ENCODE results near the gene DEFB129.
A peak's percentile ranks its signal among the peaks of the same experiment; 100 is the strongest.
"Not testable (repeated sequence)": the region's sequence is repeated elsewhere in the genome, so short reads cannot be mapped to it uniquely, and the experiment has no call there.

Gene DEFB129

DNA sequence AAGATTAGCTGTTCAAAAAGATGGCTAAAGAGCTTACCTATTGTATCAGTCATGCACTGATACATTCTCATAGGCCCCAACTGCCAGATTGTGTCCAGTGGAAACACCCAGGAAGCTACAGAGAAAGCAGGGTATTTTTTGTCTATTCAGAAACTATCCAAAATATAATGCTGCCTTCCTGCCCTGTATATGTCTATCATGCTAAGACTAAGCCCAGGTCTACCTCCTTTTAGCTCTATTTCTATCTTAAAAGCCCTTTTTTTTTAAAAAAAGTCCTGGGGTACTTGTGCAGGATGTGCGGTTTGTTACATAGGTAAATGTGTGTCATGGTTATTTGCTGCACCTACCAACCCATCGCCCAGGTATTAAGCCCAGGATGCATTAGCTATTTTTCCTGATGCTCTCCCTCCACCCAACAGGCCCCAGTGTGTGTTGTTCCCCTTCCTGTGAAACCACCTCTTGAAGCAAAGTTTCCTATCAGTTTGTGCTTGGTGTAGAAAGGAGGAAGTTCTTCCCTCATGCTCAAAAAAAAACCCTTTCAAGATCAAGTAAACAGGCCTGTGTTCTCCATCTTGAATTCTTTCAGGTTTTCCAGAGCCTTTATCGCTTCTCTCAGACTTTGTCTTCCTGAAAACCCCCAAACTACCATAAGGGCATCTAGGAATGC is 514 bp downstream of the DEFB129 start:
- peaks cover 21% of the 10 kb centered on the region for H3K4me1 Mint-ChIP-seq
- no peaks in the 10 kb centered on the region for H3K27me3 Mint-ChIP-seq
- no peak for ATAC-seq
- H3K9me3 Mint-ChIP-seq, result peaks cover 6% of the 10 kb centered on the region
- no peaks in the 10 kb centered on the region for H3K36me3 Mint-ChIP-seq
- H3K27ac Mint-ChIP-seq, result peak overlapping the region; percentile 82
- no peak overlapping the region for H3K4me3 Mint-ChIP-seq

DNA sequence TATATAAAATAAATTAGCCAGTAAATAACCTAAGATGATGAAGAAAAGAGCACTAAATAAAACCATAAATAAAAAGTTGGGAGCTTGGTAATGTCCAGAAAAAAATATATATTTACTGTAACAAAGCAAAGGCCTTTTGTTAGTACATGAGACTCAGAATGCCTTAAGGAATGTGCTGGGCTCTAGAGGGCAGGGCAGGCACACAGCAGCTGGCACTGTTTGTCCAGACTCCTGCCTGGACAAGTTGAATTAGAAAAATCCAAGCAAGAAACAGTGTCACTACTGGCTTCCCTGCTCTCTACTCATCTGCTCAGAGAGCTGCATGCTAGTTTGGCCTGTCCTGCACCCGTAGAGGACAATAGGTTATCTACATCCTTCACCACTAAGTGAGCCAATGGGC is 8.8 kb downstream of the DEFB129 start:
- Mint-ChIP-seq H3K4me3 (no peak overlapping the region), H3K4me1 (peaks cover 7% of the 10 kb centered on the region), H3K27me3 (no peaks in the 10 kb centered on the region), H3K27ac (no peak overlapping the region), H3K36me3 (no peaks in the 10 kb centered on the region), H3K9me3 (peaks cover 2% of the 10 kb centered on the region)
- no peak for ATAC-seq

DNA sequence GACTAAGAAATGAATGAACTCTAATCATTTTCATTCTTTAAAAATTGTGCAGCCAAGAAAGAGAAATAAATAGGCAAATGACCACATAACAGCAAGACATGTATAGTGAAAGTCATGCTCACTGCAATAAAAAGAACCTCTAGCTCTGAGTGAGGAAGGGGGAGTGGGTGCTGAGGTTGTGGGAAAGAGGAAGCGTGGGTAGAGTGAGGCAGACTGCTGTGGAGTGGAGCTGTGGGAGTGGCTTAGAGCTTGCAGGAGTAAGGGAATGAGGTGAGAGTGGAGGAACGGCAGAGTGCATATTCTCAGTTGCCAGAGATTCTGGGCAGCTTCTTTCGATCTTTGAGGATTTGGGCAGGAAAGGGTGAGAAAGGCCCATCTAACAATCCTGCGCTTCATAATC is 10.4 kb downstream of the DEFB129 start:
- H3K4me3 Mint-ChIP-seq, result peak overlapping the region; percentile 62
- no peaks in the 10 kb centered on the region for H3K36me3 Mint-ChIP-seq
- H3K27me3 Mint-ChIP-seq, result no peaks in the 10 kb centered on the region
- H3K4me1 Mint-ChIP-seq, result peaks cover 7% of the 10 kb centered on the region
- peak; percentile 68 for ATAC-seq
- H3K27ac Mint-ChIP-seq, result peak overlapping the region; percentile 77
- no peaks in the 10 kb centered on the region for H3K9me3 Mint-ChIP-seq

DNA sequence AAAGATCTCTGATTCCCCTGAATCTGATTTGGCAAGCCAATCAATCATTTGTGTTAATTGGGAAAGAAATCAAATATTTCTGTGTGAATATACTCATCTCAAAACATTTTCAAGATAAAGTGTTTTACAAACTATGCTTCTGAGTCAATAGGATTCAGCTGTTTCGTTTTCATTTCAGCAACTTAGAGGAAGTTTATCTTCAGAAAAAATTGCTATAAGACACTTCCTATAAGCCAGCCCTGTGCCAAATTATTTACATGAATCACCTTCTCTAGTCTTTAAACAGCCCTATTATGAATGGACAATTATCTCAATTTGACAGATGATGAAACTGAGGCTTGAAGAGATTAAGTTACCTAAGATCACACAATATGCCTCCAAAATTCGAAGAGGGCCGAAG is 10.9 kb downstream of the DEFB129 start:
- peak; percentile 75 for ATAC-seq
- no peaks in the 10 kb centered on the region for H3K9me3 Mint-ChIP-seq
- H3K4me1 Mint-ChIP-seq, result peaks cover 7% of the 10 kb centered on the region
- H3K36me3 Mint-ChIP-seq, result no peaks in the 10 kb centered on the region
- peak overlapping the region; percentile 77 for H3K27ac Mint-ChIP-seq
- H3K27me3 Mint-ChIP-seq, result no peaks in the 10 kb centered on the region
- H3K4me3 Mint-ChIP-seq, result peak overlapping the region; percentile 62

DNA sequence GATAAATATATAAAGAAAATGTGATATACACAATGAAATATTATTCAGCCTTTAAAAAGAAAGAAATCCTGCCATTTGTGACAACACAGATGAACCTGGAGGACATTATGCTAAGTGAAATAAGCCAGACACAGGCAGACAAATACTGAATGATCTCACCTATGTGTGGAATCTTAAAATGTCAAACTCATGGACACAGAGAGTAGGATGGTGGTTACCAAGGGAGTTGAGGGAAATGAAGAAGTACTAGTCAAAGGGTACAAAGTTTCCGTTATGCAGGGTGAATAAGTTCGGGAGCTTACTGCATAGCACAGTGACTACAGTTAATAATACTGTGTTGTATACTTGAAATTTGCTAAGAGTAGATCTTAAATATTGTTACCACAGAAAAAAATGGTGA is 15.8 kb downstream of the DEFB129 start:
- Mint-ChIP-seq H3K4me3 (no peak overlapping the region), H3K36me3 (peaks cover 4% of the 10 kb centered on the region), H3K27me3 (peaks cover 7% of the 10 kb centered on the region), H3K9me3 (no peaks in the 10 kb centered on the region), H3K27ac (no peak overlapping the region), H3K4me1 (no peaks in the 10 kb centered on the region)
- no peak for ATAC-seq

DNA sequence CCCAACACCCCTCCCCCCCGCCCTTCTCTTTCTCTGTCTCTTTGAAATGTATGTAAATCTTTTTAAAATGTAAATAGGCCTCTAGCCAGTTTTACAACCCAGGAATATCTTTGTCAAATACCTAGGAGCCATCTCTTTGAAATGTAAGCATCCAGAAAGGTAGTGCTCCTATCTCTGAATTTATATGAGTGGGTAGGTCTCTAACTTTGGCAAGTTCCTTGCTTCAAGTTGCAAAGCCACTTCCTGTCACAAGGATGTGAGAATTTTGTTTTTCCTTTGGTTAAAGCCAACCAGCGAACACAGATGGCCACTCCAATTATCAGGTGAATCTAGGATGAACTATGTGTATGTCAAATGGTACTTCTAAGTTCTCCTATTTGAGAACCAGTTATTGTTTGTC is 24.3 kb downstream of the DEFB129 start:
- H3K4me3 Mint-ChIP-seq, result no peak overlapping the region
- H3K4me1 Mint-ChIP-seq, result no peaks in the 10 kb centered on the region
- H3K9me3 Mint-ChIP-seq, result no peaks in the 10 kb centered on the region
- H3K36me3 Mint-ChIP-seq, result peaks cover 4% of the 10 kb centered on the region
- H3K27ac Mint-ChIP-seq, result no peak overlapping the region
- H3K27me3 Mint-ChIP-seq, result peaks cover 21% of the 10 kb centered on the region
- no peak for ATAC-seq

DNA sequence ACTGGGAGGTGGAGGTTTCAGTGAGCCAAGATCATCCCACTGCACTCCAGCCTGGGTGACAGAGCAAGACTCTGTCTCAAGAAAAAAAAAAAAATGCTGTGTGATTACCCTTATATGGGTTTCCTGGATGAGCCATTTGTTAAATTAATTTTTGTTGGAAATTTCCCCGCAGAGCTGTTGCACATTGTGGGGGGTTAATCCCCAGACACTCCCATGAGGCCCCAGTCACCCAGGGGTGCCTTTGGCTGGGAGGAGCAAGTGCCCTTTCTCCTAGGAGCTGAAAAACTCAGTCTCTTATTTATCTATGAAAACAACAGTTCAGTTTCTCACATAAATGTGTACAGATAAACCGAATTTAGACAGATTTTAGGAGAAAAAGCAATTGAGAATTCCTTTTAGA is 25.7 kb downstream of the DEFB129 start:
- Mint-ChIP-seq H3K9me3 (no peaks in the 10 kb centered on the region), H3K27ac (no peak overlapping the region), H3K4me3 (no peak overlapping the region), H3K4me1 (no peaks in the 10 kb centered on the region), H3K36me3 (no peaks in the 10 kb centered on the region), H3K27me3 (peaks cover 14% of the 10 kb centered on the region)
- no peak for ATAC-seq

DNA sequence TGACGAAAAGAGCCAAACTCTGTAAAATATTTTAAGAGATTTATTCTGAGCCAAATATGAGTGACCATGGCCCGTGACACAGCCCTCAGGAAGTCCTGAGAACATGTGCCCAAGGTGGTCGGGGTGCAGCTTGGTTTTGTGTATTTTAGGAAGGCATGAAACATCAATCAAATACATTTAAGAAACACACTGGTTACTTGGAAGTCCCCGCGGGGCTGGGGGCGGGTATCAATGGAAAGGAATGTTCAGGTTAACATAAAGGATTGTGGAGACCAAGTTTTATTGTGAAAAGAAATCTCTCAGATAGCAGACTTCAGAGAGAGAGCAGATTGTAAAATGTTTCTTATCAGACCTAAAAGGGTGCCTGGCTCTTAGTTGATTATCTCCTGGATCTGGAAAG is 26.4 kb downstream of the DEFB129 start:
- ATAC-seq, H3K4me1 Mint-ChIP-seq, H3K9me3 Mint-ChIP-seq, H3K27ac Mint-ChIP-seq, H3K4me3 Mint-ChIP-seq, H3K36me3 Mint-ChIP-seq: not testable (repeated sequence)
- peaks cover 14% of the 10 kb centered on the region for H3K27me3 Mint-ChIP-seq

DNA sequence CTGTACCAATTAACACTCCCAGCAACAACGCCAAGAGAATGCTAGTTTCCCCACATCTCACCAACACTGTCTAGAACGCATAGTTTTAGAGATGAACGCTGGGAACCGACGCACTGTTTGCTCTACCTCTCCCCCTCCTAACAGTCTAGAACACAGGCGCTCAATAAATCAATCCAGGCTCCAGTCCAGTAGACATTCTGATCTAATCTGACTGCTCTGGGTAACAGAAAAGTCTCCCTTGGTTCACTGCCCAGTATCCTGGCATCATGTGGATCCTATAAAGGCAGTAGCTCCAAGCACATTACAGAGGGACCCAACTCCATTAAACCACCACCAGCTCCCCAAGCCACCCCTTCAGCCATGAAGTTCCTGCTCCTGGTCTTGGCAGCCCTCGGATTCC is 30.4 kb downstream of the DEFB129 start, which contains the start of gene DEFB132:
DEFB132 (plus strand) TSS at position 306 of the 400 bp plus-strand sequence; CDS start at position 361, 55 bp downstream.
- no peak within 1 kb of the TSS for H3K27ac Mint-ChIP-seq
- no peak within 1 kb of the TSS for H3K4me3 Mint-ChIP-seq
- H3K36me3 Mint-ChIP-seq, result no peaks in the 10 kb centered on the region
- peaks cover 14% of the 10 kb centered on the region for H3K27me3 Mint-ChIP-seq
- ATAC-seq, result no peak
- no peaks in the 10 kb centered on the region for H3K4me1 Mint-ChIP-seq
- no peaks in the 10 kb centered on the region for H3K9me3 Mint-ChIP-seq

DNA sequence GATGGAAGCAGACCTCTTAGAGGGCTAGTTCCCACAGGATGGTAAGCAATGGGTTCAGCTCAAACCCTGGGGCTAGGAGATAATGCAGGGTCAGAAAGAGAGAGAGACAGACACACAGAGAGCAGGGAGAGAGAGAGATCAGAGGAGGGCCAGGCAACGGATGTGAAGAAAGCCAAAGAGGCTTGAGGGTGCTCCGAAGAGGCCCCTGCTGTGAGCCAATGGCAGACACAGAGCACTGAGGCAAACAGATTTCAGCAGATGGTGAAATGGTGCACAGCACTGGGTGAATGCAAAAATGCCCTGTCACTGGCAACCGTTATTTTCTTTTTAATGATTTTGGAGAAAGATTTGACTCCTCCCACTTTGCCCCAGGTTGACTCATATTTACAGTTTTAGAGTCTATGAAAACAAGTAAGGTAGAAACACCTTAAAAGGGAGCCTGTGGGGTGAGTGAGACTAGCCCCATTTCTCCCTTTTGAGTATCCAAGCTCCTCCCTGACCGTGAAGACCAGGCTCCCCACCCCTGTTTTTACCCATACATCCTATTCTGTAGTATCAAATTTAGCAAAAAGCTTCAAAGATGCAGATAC is 31.3 kb downstream of the DEFB129 start:
- Mint-ChIP-seq H3K4me3 (no peak overlapping the region), H3K27ac (no peak overlapping the region), H3K27me3 (peaks cover 14% of the 10 kb centered on the region), H3K4me1 (no peaks in the 10 kb centered on the region), H3K9me3 (no peaks in the 10 kb centered on the region), H3K36me3 (no peaks in the 10 kb centered on the region)
- ATAC-seq, result no peak

DNA sequence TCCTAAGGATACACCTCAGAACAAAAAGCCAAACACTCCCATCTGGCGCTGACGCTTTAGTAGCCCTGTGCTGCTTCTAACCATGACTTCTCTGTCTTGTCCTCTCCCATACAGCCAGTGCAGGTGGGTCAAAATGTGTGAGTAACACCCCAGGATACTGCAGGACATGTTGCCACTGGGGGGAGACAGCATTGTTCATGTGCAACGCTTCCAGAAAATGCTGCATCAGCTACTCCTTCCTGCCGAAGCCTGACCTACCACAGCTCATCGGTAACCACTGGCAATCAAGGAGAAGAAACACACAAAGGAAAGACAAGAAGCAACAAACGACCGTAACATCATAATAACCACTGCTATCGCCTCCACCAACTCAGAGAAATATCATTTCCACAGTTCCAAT is 31.9 kb downstream of the DEFB129 start:
- Mint-ChIP-seq H3K9me3 (no peaks in the 10 kb centered on the region), H3K4me1 (no peaks in the 10 kb centered on the region), H3K36me3 (no peaks in the 10 kb centered on the region), H3K27me3 (peaks cover 13% of the 10 kb centered on the region), H3K27ac (no peak overlapping the region), H3K4me3 (no peak overlapping the region)
- no peak for ATAC-seq

DNA sequence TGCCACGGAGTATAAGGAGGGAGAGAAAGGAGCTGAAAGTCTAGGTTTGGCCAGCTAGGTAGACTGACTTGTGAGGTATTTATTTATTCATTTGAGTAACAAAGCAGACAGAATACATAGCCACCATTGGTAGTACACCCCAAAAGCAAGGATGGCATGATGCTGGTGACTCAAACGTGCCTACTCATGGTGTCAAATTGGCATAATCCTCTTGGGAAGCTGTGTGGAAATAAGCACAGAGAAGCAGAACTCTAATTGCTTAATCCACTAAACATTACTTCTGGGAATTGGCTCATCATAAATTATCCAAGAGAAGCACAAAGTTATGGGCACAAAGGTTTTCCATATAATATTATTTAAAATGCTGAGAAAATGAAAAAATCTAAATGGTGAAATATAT is 32.9 kb downstream of the DEFB129 start:
- ATAC-seq, result no peak
- Mint-ChIP-seq H3K36me3 (no peaks in the 10 kb centered on the region), H3K4me1 (no peaks in the 10 kb centered on the region), H3K4me3 (no peak overlapping the region), H3K27ac (no peak overlapping the region), H3K9me3 (no peaks in the 10 kb centered on the region), H3K27me3 (peaks cover 3% of the 10 kb centered on the region)

DNA sequence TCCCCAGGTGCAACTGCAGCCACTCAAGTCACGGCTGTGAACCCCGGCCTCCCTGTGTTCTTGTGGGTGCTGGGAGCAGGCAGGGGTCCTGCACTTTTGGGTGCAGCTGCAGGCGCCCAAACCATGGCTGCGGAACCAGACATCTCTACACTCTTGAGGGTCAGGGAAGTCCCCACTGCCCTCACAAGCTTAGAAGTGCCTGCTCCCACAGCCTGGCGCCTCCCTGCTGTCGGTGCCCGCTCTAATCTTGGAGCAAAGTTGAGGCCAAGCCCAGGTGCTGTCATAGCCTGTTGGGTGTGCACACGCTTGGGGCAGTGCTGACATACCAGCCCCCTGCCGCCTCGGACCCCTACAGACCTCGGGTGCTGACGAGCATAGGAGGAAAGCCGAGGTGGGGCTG is 36.6 kb downstream of the DEFB129 start:
- ATAC-seq, result no peak
- Mint-ChIP-seq H3K36me3 (no peaks in the 10 kb centered on the region), H3K27me3 (no peaks in the 10 kb centered on the region), H3K27ac (no peak overlapping the region), H3K9me3 (no peaks in the 10 kb centered on the region), H3K4me1 (peaks cover 13% of the 10 kb centered on the region), H3K4me3 (no peak overlapping the region)

DNA sequence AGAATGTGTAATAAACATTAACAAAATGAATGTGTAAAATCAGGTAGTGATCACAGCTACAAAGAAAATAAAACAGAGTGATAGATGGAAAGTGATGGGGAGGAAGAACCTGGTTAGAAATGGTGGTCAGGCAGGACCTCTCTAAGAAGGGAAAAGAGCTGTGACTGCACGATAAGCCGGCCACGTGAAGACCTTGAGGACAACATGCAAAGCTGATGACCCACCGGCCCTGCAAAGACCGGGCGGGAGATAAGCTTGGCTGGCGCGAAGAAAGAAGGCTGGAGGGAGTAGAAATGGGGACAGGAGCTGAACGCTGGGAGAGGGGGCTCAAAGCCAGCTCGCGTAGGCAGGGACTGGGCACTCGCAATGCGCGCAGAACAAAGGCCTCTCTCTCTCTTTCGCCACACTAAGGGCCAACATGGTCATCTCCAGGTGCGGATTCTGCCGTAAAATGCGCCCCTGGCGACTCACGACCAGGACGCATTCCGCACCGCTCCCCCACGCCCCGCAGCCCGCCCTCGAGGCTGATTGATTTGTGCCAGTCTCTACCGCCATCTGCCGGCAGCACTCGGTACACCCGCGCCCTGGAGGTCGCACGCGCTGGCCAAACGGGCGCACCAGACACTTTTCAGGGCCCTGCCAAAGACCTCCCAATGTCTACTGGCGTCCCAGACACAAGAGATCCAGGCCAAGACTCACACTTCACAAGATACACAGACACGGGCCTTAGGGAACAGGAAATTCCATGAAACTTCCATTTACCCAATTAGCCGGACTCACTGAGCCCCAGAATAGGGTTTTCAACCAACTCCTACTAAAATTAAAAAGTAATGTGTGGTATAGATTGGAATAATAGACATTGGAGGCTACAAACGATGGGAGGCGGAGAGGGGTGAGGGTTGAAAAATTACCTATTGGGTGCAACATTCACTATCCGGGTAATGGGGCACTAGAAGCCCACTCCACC is 39.8 kb downstream of the DEFB129 start:
- Mint-ChIP-seq H3K36me3 (no peaks in the 10 kb centered on the region), H3K4me3 (peak overlapping the region; percentile 80), H3K4me1 (peaks cover 13% of the 10 kb centered on the region), H3K27ac (peak overlapping the region; percentile 16), H3K27me3 (no peaks in the 10 kb centered on the region), H3K9me3 (no peaks in the 10 kb centered on the region)
- ATAC-seq, result peak; percentile 91

DNA sequence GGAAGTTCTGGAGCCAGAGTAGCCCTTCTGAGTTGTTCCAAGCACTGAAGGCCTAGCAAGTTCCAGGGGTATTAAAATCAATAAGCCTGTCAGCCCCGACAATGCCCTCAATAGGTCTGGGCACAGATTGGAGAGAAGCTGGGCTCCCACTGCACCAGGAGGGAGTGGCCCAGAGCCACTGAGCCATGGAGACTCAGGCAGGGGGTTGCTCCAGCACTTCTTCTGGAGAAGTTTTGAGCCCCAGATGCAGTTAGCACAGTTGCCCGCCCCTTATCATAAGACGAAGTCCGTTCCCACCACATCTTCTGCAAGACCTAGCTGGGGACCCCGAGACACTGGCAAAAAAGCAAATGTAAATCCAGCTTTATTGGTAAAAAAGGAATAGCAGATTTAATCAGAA is 43.5 kb downstream of the DEFB129 start:
- Mint-ChIP-seq H3K27ac (no peak overlapping the region), H3K27me3 (no peaks in the 10 kb centered on the region), H3K9me3 (no peaks in the 10 kb centered on the region), H3K4me3 (no peak overlapping the region), H3K4me1 (peaks cover 13% of the 10 kb centered on the region), H3K36me3 (peaks cover 5% of the 10 kb centered on the region)
- no peak for ATAC-seq

Data from stimulated activated memory B cell treated with anti-CD40 and anti-IgM and Interleukin-4, amounts not matched to agents 10 μg/mL and 1 μg/mL and 100 μg/mL, for 72 hours (primary cell).